Epithelial cell of esophagus (primary cell): Measurements from ENCODE around the gene DHX36.

Experiments
- DNase-seq: peaks from one replicate; pipeline ENCODE4 v3.0.0; 2010; ENCODE audit warnings: low read depth
- H3K4me3 ChIP-seq: 2 replicates; pipeline ENCODE4 v1.5.1; 2011; ENCODE audit warnings: mild to moderate bottlenecking, low read length, control low read depth
- CTCF ChIP-seq: IDR thresholded peaks from 2 replicates; pipeline ENCODE4 v1.5.1; 2011; ENCODE audit warnings: low read depth, mild to moderate bottlenecking, low read length, control low read depth, inconsistent platforms; ENCODE audit not compliant: insufficient read depth; ENCODE audit errors: missing control alignments

DHX36 gene

DNA sequence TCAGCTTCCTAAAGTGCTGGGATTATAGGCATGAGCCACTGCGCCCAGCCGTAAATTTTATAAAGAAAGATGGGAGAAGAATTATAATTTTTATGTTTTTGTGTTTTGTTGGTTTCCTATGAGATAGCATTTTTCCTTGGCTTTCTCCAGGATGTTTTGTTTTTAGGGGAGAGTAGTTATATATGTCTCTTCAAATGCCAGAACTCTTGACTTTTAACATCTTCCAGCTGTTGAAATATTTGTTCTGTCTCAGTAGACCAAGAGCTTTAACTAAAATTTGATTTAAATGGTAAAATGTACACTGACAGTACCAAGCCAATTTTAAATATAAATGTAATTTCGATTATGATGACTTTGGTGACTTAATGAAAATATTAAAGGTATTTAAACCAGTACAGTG, 96.8 kb downstream of the DHX36 start:
- DNase-seq, result no peak
- H3K4me3 ChIP-seq, result no peak overlapping the region
- no peak for TF ChIP-seq CTCF

GRCh38 chr3:154225536-154225935, 98.8 kb downstream of the DHX36 start:
- DNase-seq, result no peak
- TF ChIP-seq CTCF, result no peak
- no peak overlapping the region for H3K4me3 ChIP-seq

- DNase-seq, result no peak
- H3K4me3 ChIP-seq, result no peak overlapping the region
- no peak for TF ChIP-seq CTCF
Observed at GRCh38 chr3:154224866-154225265, 99.4 kb downstream of the DHX36 start.

DNA sequence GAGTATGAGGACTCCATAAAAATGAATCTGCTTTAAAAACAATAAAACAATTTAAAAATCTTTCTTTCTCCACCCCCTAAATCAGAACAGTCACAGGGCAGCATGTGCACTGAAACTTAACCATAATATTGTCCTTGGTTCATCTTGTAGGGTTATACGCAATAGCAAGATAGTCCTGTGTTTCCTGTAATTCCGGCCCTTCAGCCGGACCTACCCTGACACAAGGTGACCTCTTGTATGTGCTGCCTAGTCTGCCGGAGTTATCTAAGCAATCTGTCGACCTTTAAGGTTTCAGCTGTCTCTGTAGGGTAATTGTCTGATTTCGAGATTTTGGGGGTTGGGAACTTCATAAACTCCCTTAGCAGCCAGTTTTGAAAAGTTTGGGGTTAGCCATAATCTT, 99.9 kb downstream of the DHX36 start:
- no peak for TF ChIP-seq CTCF
- DNase-seq, result no peak
- H3K4me3 ChIP-seq, result no peak overlapping the region

DNA sequence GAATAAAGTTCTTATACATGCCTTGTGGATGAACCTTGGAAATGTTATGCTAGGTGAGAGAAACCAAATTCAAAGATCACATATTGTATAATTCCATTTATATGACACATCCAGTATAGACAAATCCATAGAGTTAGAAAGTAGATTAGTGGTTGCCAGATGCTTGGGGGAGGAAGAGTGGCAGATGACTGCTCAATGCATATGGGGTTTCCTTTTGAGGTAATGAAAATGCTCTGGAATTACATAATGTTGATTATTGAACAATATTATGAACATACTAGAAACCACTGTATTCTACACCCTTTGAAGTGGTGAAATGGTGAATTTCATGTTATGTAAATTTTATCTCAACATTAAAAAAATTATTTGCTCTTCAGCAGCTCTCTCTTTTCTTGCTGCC, 100.8 kb downstream of the DHX36 start:
- no peak for TF ChIP-seq CTCF
- H3K4me3 ChIP-seq, result no peak overlapping the region
- no peak for DNase-seq
